Left lung (tissue), 10 donors: ENCODE data around the gene C16orf90. TPM values are rescaled to one million over a fixed set of nuclear protein-coding genes. Genes with fewer than 3 reads are reported as not detected.

Experiments used
- ATAC-seq: fragments of 200-7000 bp; cut with Tn5 transposase; one replicate; pipeline ENCODE4 v1.9.1; 2020; ENCODE audit warnings: moderate library complexity
- DNase-seq, 4 donors: peaks; one replicate each; pipeline ENCODE4 v3.0.0-alpha.2; 2013 to 2020
- H3K27ac ChIP-seq, 2 donors: fragments of 200-600 bp; sonication (generic) in 1 of 2; one replicate each; pipeline versions ENCODE4 v1.5.0 to v1.8.0; 2020 to 2021
- H3K27me3 ChIP-seq, 2 donors: fragments of 200-600 bp; sonication (generic) in 1 of 2; one replicate each; pipeline versions ENCODE4 v1.5.0 to v1.8.0; 2020 to 2021
- H3K36me3 ChIP-seq, 2 donors: fragments of 200-600 bp; sonication (generic) in 1 of 2; one replicate each; pipeline versions ENCODE4 v1.5.0 to v1.8.0; 2020 to 2021
- H3K4me1 ChIP-seq, 2 donors: fragments of 200-600 bp; one replicate each; pipeline ENCODE4 v1.8.0; 2021
- H3K4me3 ChIP-seq, 2 donors: fragments of 200-600 bp; sonication (generic) in 1 of 2; one replicate each; pipeline versions ENCODE4 v1.5.0 to v1.8.0; 2020 to 2021; ENCODE audit warnings: mild to moderate bottlenecking in 1 of 2
- H3K9me3 ChIP-seq, 2 donors: fragments of 200-600 bp; sonication (generic) in 1 of 2; one replicate each; pipeline versions ENCODE4 v1.5.0 to v1.8.0; 2020 to 2021
- CTCF ChIP-seq, 2 donors: fragments of 200-600 bp; sonication (generic) in 1 of 2; IDR thresholded peaks; one replicate each; pipeline versions ENCODE4 v1.5.0 to v1.8.0; 2021; ENCODE audit warnings: antibody characterized with exemption in 2 of 2
- intact Hi-C, 2 donors: fragments of 100-400 bp; cut with DNase I; formaldehyde crosslinking; loops; one replicate each; pipeline versions ENCODE4 v1.11.2 to v1.14.2; 2022
- polyA plus RNA-seq, 6 donors: library from polyadenylated mRNA; unstranded; fragments of 120-200 nt; gene quantifications; one replicate each; pipeline ENCODE4 v1.2.1, GENCODE V29; 2013; ENCODE audit not compliant: insufficient read length in 6 of 6
- total RNA-seq, 2 donors: library from RNA; stranded (reverse); fragmentation: NEBNext Ultra II Directional; extraction: Animal tissue kit (Norgen Biotek cat#: 25700); gene quantifications; one replicate each; pipeline ENCODE4 v1.2.1, GENCODE V29; 2021
- donor health status: DM: no; HTN: yes; CAD: no.
- donor health status: DM: no; HTN: no; CAD: no.

The C16orf90 gene
- total and polyA plus RNA-seq, 8 donors: 0.15 TPM; not detected in 7

GRCh38 chr16:3469736-3470135, 25.6 kb downstream of the C16orf90 start:
- DNase-seq (no peak), ATAC-seq (no peak)
- no peak overlapping the region for H3K27ac ChIP-seq
- no peak overlapping the region for H3K4me3 ChIP-seq
- H3K4me1 ChIP-seq: peaks cover 0 to 23% of the 10 kb centered on the region in 2 donors
- no peak for TF ChIP-seq CTCF (IDR thresholded peaks at IDR 0.05)
- H3K36me3 ChIP-seq: peaks cover 0 to 49% of the 10 kb centered on the region in 2 donors
- intact Hi-C loops: no loop called here
- no peaks in the 10 kb centered on the region for H3K9me3 ChIP-seq
- no peaks in the 10 kb centered on the region for H3K27me3 ChIP-seq

- H3K4me3 ChIP-seq: no peak overlapping the region
- H3K9me3 ChIP-seq: no peaks in the 10 kb centered on the region
- ATAC-seq: no peak
- no peak overlapping the region for H3K27ac ChIP-seq
- peaks cover 0 to 35% of the 10 kb centered on the region in 2 donors for H3K4me1 ChIP-seq
- DNase-seq: no peak
- no peaks in the 10 kb centered on the region for H3K27me3 ChIP-seq
- intact Hi-C loops: no loop called here
- H3K36me3 ChIP-seq: peaks cover 0 to 49% of the 10 kb centered on the region in 2 donors
- TF ChIP-seq CTCF (IDR thresholded peaks at IDR 0.05): no peak
Measured at GRCh38 chr16:3468501-3468900, 26.8 kb downstream of the C16orf90 start.

GRCh38 chr16:3467921-3468320, 27.4 kb downstream of the C16orf90 start:
- no peak for TF ChIP-seq CTCF (IDR thresholded peaks at IDR 0.05)
- Histone ChIP-seq H3K4me3 (no peak overlapping the region), H3K9me3 (no peaks in the 10 kb centered on the region), H3K27me3 (no peaks in the 10 kb centered on the region), H3K4me1 (peaks cover 0 to 36% of the 10 kb centered on the region in 2 donors), H3K36me3 (peaks cover 0 to 44% of the 10 kb centered on the region in 2 donors), H3K27ac (no peak overlapping the region)
- DNase-seq (no peak), ATAC-seq (no peak)
- intact Hi-C loops: no loop called here

GRCh38 chr16:3467182-3467581, 28.1 kb downstream of the C16orf90 start:
- Histone ChIP-seq H3K4me3 (no peak overlapping the region), H3K4me1 (peaks cover 0 to 42% of the 10 kb centered on the region in 2 donors), H3K27me3 (no peaks in the 10 kb centered on the region), H3K9me3 (no peaks in the 10 kb centered on the region), H3K36me3 (peaks cover 0 to 36% of the 10 kb centered on the region in 2 donors), H3K27ac (no peak overlapping the region)
- TF ChIP-seq CTCF (IDR thresholded peaks at IDR 0.05): no peak
- DNase-seq (no peak), ATAC-seq (peak; percentile 78)
- intact Hi-C loops: no loop called here

- Histone ChIP-seq H3K36me3 (peaks cover 0 to 33% of the 10 kb centered on the region in 2 donors), H3K9me3 (no peaks in the 10 kb centered on the region), H3K4me1 (peaks cover 3 to 53% of the 10 kb centered on the region in 2 donors), H3K27me3 (no peaks in the 10 kb centered on the region), H3K27ac (no peak overlapping the region), H3K4me3 (no peak overlapping the region)
- TF ChIP-seq CTCF (IDR thresholded peaks at IDR 0.05): no peak
- ATAC-seq: no peak
- intact Hi-C loops: no loop called here
- DNase-seq: no peak
Measured at GRCh38 chr16:3465911-3466584, 29.2 kb downstream of the C16orf90 start.
